Lower leg skin (tissue), 4 donors: ENCODE results near the gene HSPB9. TPM values are rescaled to one million over a fixed set of nuclear protein-coding genes. Genes with fewer than 3 reads are reported as not detected.

ENCODE experiments used
- DNase-seq, 2 donors: peaks; one replicate each; pipeline ENCODE4 v3.0.0-alpha.2; 2019; ENCODE audit warnings: low spot score in 2 of 2
- H3K4me3 ChIP-seq: fragments of 200-600 bp; sonication (generic); 2 replicates; pipeline ENCODE4 v1.5.1; 2017; ENCODE audit warnings: mild to moderate bottlenecking, low read depth; ENCODE audit not compliant: poor library complexity, severe bottlenecking
- POLR2A ChIP-seq, 2 donors: fragments of 450-650 bp; IDR thresholded peaks; one replicate each; pipeline ENCODE4 v1.6.1; 2016 to 2017; ENCODE audit warnings: antibody characterized with exemption in 2 of 2, mild to moderate bottlenecking in 1 of 2, moderate library complexity in 1 of 2
- WGBS, 2 donors: methylation state at CpG; one replicate each; pipeline ENCODE4 v1.1.5; 2018; 5-methylcytosine and 5-hydroxymethylcytosine counted together
- intact Hi-C: fragments of 100-400 bp; cut with DNase I; formaldehyde crosslinking; loops from one replicate; pipeline ENCODE4 v1.15.0; 2023; ENCODE audit warnings: low total_unique reads
- total RNA-seq, 4 donors: library from RNA; depleted of rRNA; stranded (reverse); fragments of >200 nt; gene quantifications; one replicate each; pipeline ENCODE4 v1.1.0, GENCODE V29; 2016
- TF ChIP-seq, protein P1 (sequence below), 3 donors: fragments of 450-650 bp; IDR thresholded peaks; one replicate each; pipeline ENCODE4 v1.5.1; 2016; ENCODE audit warnings: antibody characterized with exemption in 3 of 3, mild to moderate bottlenecking in 3 of 3, moderate library complexity in 2 of 3

HSPB9 gene
- total RNA-seq, 4 donors from 2014 or later: 0.23 TPM; not detected in 3

DNA sequence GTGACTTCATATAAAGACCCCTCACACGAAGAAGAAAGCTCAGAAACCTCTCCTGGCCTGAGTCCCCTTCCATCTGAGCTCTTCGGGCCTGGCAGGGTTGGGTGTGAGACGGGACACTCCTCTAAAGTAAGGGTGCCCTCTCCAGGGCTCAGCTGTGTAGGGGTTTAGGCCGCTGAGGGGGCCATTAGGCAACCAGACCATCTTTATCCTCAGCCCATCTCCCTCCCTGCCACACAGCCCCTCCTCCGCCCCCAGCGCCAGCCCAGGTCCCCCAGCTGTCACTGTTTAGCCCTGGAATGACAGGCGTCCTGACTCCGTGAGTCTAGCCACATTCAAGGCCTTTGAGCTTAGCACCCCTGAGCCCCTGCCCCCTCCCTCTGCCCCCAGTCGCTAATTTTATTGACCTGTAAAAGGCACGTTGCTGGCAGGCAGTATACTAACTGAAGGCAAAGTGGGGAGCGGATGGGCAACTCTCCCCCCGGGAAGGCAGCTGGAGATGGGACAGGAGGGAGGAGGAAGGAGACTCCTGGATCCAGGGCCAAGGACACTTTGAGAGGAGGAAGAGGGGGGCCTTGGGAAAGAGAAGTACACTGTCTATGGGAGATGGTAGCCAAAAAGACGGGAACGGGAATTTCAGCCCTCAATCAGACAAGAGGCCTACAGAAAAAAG, 23.7 kb upstream of the HSPB9 start:
- 68 to 73% methylated on average over 14 of the region's 14 CpGs for WGBS, 2 donors
- H3K4me3 ChIP-seq: no peak overlapping the region
- TF ChIP-seq, protein P1, sequence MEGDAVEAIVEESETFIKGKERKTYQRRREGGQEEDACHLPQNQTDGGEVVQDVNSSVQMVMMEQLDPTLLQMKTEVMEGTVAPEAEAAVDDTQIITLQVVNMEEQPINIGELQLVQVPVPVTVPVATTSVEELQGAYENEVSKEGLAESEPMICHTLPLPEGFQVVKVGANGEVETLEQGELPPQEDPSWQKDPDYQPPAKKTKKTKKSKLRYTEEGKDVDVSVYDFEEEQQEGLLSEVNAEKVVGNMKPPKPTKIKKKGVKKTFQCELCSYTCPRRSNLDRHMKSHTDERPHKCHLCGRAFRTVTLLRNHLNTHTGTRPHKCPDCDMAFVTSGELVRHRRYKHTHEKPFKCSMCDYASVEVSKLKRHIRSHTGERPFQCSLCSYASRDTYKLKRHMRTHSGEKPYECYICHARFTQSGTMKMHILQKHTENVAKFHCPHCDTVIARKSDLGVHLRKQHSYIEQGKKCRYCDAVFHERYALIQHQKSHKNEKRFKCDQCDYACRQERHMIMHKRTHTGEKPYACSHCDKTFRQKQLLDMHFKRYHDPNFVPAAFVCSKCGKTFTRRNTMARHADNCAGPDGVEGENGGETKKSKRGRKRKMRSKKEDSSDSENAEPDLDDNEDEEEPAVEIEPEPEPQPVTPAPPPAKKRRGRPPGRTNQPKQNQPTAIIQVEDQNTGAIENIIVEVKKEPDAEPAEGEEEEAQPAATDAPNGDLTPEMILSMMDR (IDR thresholded peaks at IDR 0.05): no peak
- TF ChIP-seq POLR2A (IDR thresholded peaks at IDR 0.05): no peak
- intact Hi-C loops: no loop called here
- DNase-seq: no peak

DNA sequence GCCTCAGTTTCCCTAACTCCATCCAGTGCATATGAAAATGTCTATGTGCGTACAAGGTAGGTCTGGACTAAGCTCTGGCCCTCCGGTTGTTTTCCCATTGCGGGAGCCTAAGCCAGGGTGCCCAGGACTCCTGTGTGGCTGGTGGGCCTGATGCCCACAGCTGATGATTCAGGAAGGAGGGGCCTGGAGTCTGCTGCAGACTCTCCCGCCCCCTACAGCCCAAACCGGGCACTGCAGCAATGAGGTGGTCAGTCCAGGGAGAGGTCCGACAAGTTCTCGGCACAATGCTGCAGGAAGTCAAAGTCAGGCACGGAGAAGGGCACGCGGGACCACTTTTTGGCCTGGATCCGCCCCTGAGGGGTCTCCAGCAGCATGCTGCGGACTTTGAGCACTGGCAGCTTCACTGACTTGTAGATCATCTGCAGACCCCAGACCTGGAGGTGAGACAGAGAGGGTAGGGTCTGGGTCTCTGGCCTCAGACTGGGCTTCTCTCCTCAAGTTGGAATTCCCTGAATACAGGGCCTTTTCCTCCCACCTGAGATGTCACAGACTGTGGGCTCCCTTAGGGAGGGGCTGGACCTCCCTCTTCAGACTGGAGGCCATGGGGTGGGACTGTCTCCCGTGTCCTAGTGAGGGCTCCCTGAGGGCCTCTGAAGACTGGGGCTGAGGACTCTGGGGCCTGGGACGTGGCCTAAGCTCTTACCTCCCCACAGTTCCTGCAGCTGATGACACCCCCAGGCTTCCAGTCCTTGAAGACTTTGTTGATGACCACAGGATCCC, 20.9 kb upstream of the HSPB9 start:
- TF ChIP-seq POLR2A (IDR thresholded peaks at IDR 0.05): no peak
- TF ChIP-seq, protein P1 (IDR thresholded peaks at IDR 0.05): no peak
- intact Hi-C loops: no loop called here
- WGBS, 2 donors: 51 to 58% methylated on average over 12 to 14 of the region's 14 CpGs
- DNase-seq: peak in 1 of 2 donors; percentile 92
- H3K4me3 ChIP-seq: no peak overlapping the region

DNA sequence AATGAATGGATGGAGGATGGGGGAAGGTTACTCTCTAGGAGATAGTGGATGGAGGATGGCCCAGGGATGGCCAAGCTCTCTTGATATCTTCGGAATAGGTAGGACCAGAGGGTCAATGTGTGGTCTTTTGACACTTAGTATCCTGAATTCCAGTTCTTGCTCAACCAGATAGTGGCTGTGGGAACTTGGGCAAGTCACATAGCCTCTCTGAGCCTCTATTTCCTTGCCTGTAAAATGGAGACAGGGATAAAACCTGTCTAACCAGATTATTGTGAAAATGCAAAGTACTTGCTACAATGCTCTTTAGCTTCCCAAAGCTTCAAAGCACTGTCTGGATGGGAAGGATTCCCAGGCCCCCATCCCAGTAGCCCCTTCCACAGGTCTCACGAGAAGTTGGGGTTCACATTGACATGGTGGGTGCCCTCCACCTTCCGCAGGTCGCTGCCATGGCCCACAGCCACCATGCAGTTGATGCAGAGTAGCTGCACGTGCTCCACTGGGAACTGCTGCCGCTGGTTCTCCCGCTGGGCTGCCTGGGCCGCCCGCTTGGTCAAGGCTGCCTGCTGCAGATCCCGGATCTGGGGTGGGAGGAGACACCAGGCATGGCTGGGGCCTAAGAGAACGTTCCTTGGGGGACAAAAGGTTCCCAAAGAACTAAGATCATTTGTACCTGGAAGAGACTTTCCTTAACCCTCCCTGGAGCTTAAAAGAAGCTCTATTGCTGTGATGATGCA, 19.2 kb upstream of the HSPB9 start:
- intact Hi-C loops: no loop called here
- no peak for TF ChIP-seq POLR2A (IDR thresholded peaks at IDR 0.05)
- TF ChIP-seq, protein P1 (IDR thresholded peaks at IDR 0.05): no peak
- 82 to 83% methylated on average over 9 to 11 of the region's 11 CpGs for WGBS, 2 donors
- H3K4me3 ChIP-seq: no peak overlapping the region
- DNase-seq: no peak

DNA sequence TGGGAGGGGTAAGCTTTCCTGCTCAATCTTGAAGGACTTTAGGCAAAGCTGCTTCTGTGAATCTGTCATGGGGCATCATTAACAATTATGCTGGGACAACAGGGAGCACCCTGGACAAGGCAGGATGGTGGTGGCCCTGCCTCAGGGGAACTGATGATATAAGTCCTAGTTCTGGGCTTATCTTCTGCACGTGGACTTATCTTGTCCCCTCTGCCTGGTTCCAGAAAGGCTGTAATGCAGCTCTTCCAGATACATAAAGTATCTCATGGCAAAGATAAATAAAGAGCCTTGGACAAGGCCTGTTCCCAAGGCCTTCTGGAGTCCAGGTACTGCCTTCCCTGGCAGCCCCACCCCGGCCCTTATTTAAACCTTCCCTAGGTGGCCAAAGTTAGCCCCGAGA, 18.3 kb upstream of the HSPB9 start:
- H3K4me3 ChIP-seq: no peak overlapping the region
- TF ChIP-seq, protein P1 (IDR thresholded peaks at IDR 0.05): no peak
- no peak for TF ChIP-seq POLR2A (IDR thresholded peaks at IDR 0.05)
- DNase-seq: no peak
- intact Hi-C loops: no loop called here
- 80 to 83% methylated on average over 3 of the region's 3 CpGs for WGBS, 2 donors

DNA sequence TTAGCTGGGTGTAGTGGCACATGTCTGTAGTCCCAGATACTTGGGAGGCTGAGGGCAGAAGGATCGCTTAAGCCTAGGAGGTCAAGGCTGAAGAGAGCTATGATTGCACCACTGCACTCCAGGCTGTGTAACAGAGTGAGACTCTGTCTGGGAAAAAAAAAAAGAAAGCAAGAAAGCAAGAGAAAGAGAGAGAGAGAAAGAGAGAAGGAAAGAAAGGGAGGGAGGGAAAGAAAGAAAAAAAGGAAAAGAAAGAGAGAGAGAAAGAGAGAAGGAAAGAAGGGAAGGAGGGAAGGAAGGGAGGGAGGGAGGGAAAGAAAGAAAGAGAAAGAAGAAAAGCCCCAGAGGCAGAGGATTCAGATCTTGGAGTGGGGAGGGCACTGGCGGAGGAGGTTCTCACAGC, 16.6 kb upstream of the HSPB9 start:
- TF ChIP-seq, protein P1 (IDR thresholded peaks at IDR 0.05): no peak
- intact Hi-C loops: no loop called here
- WGBS, 2 donors: 82 to 89% methylated on average over 2 of the region's 2 CpGs
- no peak for DNase-seq
- no peak overlapping the region for H3K4me3 ChIP-seq
